GM12891 (cell line): ENCODE data around the gene PPP1R1B.

Experiments used
- DNase-seq: peaks from one replicate; pipeline ENCODE4 v3.0.0; 2011; ENCODE audit warnings: low spot score; ENCODE audit not compliant: insufficient read length
- FAIRE-seq: peaks from 2 replicates; lab custom pipeline; 2011; peaks lifted over from hg19 to GRCh38; lab: Jason Lieb, UNC
- PAX5 ChIP-seq: IDR thresholded peaks from 2 replicates; pipeline ENCODE4 v1.6.1; 2011; ENCODE audit warnings: low read length, moderate library complexity, mild to moderate bottlenecking; ENCODE audit not compliant: insufficient read depth, severe bottlenecking
- POLR2A ChIP-seq: IDR thresholded peaks from 2 replicates; pipeline ENCODE4 v1.6.1; 2011; ENCODE audit warnings: low read depth, low read length, control low read depth
- POLR2AphosphoS5 ChIP-seq: IDR thresholded peaks from 2 replicates; pipeline ENCODE4 v1.6.1; 2011; ENCODE audit warnings: low read depth, low read length, control low read depth
- POU2F2 ChIP-seq: IDR thresholded peaks from 2 replicates; pipeline ENCODE4 v1.6.1; 2011; ENCODE audit warnings: low read depth, mild to moderate bottlenecking, control low read depth, low read length, moderate library complexity
- SPI1 ChIP-seq: IDR thresholded peaks from 2 replicates; pipeline ENCODE4 v1.6.1; 2011; ENCODE audit warnings: low read depth, low read length, control low read depth
- TAF1 ChIP-seq: IDR thresholded peaks from 2 replicates; pipeline ENCODE4 v1.6.1; 2011; ENCODE audit warnings: low read depth, low read length, control low read depth

The PPP1R1B gene

GRCh38 chr17:39606434-39607056, 20.2 kb upstream of the PPP1R1B start:
- FAIRE-seq (no peak), DNase-seq (no peak)
- TF ChIP-seq POLR2A (no peak), PAX5 (no peak), SPI1 (no peak), POLR2AphosphoS5 (no peak), TAF1 (no peak), POU2F2 (no peak)

GRCh38 chr17:39607057-39607850, 19.5 kb upstream of the PPP1R1B start:
- DNase-seq (no peak), FAIRE-seq (no peak)
- TF ChIP-seq POLR2A (no peak), POU2F2 (no peak), SPI1 (no peak), PAX5 (no peak), TAF1 (no peak)

GRCh38 chr17:39607851-39608130, 19.0 kb upstream of the PPP1R1B start, which contains the start of gene NEUROD2:
NEUROD2 (minus strand) TSS chr17:39607920; CDS start chr17:39606599, 1,321 bp downstream.
- DNase-seq (no peak), FAIRE-seq (no peak)

GRCh38 chr17:39608142-39608981, 18.4 kb upstream of the PPP1R1B start:
- FAIRE-seq, result no peak
- DNase-seq, result no peak
- no peak for TF ChIP-seq POLR2A
- no peak for TF ChIP-seq POU2F2
- no peak for TF ChIP-seq TAF1
- no peak for TF ChIP-seq POLR2AphosphoS5
- TF ChIP-seq PAX5, result no peak
- TF ChIP-seq SPI1, result no peak

More at GRCh38 chr17:39607851-39608130, 19.0 kb upstream of the PPP1R1B start, which contains the start of gene NEUROD2:
- TF ChIP-seq PAX5, result no peak
- TF ChIP-seq POLR2AphosphoS5, result no peak
- TF ChIP-seq SPI1, result no peak
- no peak for TF ChIP-seq TAF1
- TF ChIP-seq POLR2A, result no peak

- TF ChIP-seq SPI1 (no peak), POLR2A (no peak), TAF1 (no peak), POLR2AphosphoS5 (no peak), POU2F2 (no peak), PAX5 (no peak)
- FAIRE-seq, result no peak
Observed at GRCh38 chr17:39609416-39610025, 17.2 kb upstream of the PPP1R1B start.

GRCh38 chr17:39611401-39612112, 15.2 kb upstream of the PPP1R1B start:
- FAIRE-seq, result no peak
- DNase-seq, result no peak
- TF ChIP-seq POLR2A, result no peak
- no peak for TF ChIP-seq POLR2AphosphoS5
- TF ChIP-seq TAF1, result no peak
- no peak for TF ChIP-seq POU2F2
- TF ChIP-seq SPI1, result no peak

More at GRCh38 chr17:39609416-39610025, 17.2 kb upstream of the PPP1R1B start:
- no peak for DNase-seq

- TF ChIP-seq POLR2AphosphoS5 (no peak), SPI1 (no peak), POLR2A (no peak), PAX5 (no peak), TAF1 (no peak), POU2F2 (no peak)
Observed at GRCh38 chr17:39612291-39612894, 14.4 kb upstream of the PPP1R1B start.

GRCh38 chr17:39612935-39613464, 13.8 kb upstream of the PPP1R1B start:
- TF ChIP-seq SPI1, result no peak
- no peak for TF ChIP-seq POLR2A
- TF ChIP-seq PAX5, result no peak
- no peak for TF ChIP-seq POLR2AphosphoS5
- no peak for TF ChIP-seq POU2F2
- no peak for TF ChIP-seq TAF1
- no peak for FAIRE-seq
- no peak for DNase-seq

More at GRCh38 chr17:39612291-39612894, 14.4 kb upstream of the PPP1R1B start:
- DNase-seq (no peak), FAIRE-seq (no peak)
